NT2/D1 (cell line): Measurements from ENCODE around the gene SDF4.

Source experiments
- DNase-seq: peaks from one replicate; pipeline ENCODE4 v3.0.0-alpha.2; 2011; ENCODE audit warnings: low read depth, low spot score
- H3K27me3 ChIP-seq: 2 replicates; pipeline ENCODE4 v1.6.0; 2011; ENCODE audit warnings: mild to moderate bottlenecking; ENCODE audit not compliant: insufficient read length, insufficient read depth
- H3K36me3 ChIP-seq: 2 replicates; pipeline ENCODE4 v1.6.1; 2011; ENCODE audit warnings: mild to moderate bottlenecking, low read length, mixed read lengths; ENCODE audit not compliant: insufficient read depth, insufficient read length
- H3K4me1 ChIP-seq: 2 replicates; pipeline ENCODE4 v1.5.1; 2011; ENCODE audit not compliant: insufficient read depth, insufficient read length
- H3K4me3 ChIP-seq: 2 replicates; pipeline ENCODE4 v1.5.1; 2011; ENCODE audit warnings: low read depth; ENCODE audit not compliant: insufficient read length
- H3K9ac ChIP-seq: 2 replicates; pipeline ENCODE4 v1.6.0; 2011; ENCODE audit warnings: low read depth; ENCODE audit not compliant: insufficient read length
- H3K9me3 ChIP-seq: 2 replicates; pipeline ENCODE4 v1.5.1; 2011; ENCODE audit warnings: mild to moderate bottlenecking, low read length; ENCODE audit not compliant: insufficient read depth
- SUZ12 ChIP-seq: IDR thresholded peaks from 2 replicates; pipeline ENCODE4 v1.6.1; 2011; ENCODE audit not compliant: insufficient read length, insufficient read depth; ENCODE audit errors: extremely low read depth
- YY1 ChIP-seq: IDR thresholded peaks from 2 replicates; pipeline ENCODE4 v1.6.1; 2011; ENCODE audit not compliant: insufficient read length, insufficient read depth
- ZNF274 ChIP-seq: IDR thresholded peaks from 2 replicates; pipeline ENCODE4 v1.6.1; 2011; ENCODE audit warnings: mild to moderate bottlenecking, low read depth, low read length

The SDF4 gene

GRCh38 chr1:1228596-1229321 lies 3.0 kb downstream of the SDF4 start:
- no peaks in the 10 kb centered on the region for H3K27me3 ChIP-seq
- H3K4me1 ChIP-seq, result peaks cover 3% of the 10 kb centered on the region
- H3K9me3 ChIP-seq, result peaks cover 8% of the 10 kb centered on the region; the same call in 1 of the 2 replicates
- no peak overlapping the region for H3K4me3 ChIP-seq
- no peak for DNase-seq
- TF ChIP-seq ZNF274 (no peak), SUZ12 (no peak), YY1 (no peak)
- peaks cover 66% of the 10 kb centered on the region for H3K36me3 ChIP-seq
- H3K9ac ChIP-seq, result no peak overlapping the region

GRCh38 chr1:1228187-1228586 lies 3.6 kb downstream of the SDF4 start:
- no peak overlapping the region for H3K9ac ChIP-seq
- TF ChIP-seq YY1 (no peak), ZNF274 (no peak), SUZ12 (no peak)
- peaks cover 2% of the 10 kb centered on the region for H3K4me1 ChIP-seq
- no peak overlapping the region for H3K4me3 ChIP-seq
- H3K27me3 ChIP-seq, result no peaks in the 10 kb centered on the region
- peaks cover 8% of the 10 kb centered on the region; the same call in 1 of the 2 replicates for H3K9me3 ChIP-seq
- no peak for DNase-seq
- peaks cover 65% of the 10 kb centered on the region for H3K36me3 ChIP-seq

GRCh38 chr1:1227386-1227785 lies 4.4 kb downstream of the SDF4 start:
- no peak for TF ChIP-seq SUZ12
- TF ChIP-seq ZNF274, result no peak
- TF ChIP-seq YY1, result no peak
- H3K9me3 ChIP-seq, result no peaks in the 10 kb centered on the region
- no peaks in the 10 kb centered on the region for H3K4me1 ChIP-seq
- H3K27me3 ChIP-seq, result no peaks in the 10 kb centered on the region
- H3K9ac ChIP-seq, result no peak overlapping the region
- H3K4me3 ChIP-seq, result no peak overlapping the region
- no peak for DNase-seq
- peaks cover 68% of the 10 kb centered on the region for H3K36me3 ChIP-seq

GRCh38 chr1:1226566-1227362 lies 5.0 kb downstream of the SDF4 start:
- Histone ChIP-seq H3K9me3 (no peaks in the 10 kb centered on the region), H3K4me1 (no peaks in the 10 kb centered on the region), H3K4me3 (no peak overlapping the region), H3K27me3 (no peaks in the 10 kb centered on the region), H3K36me3 (peaks cover 73% of the 10 kb centered on the region), H3K9ac (no peak overlapping the region)
- TF ChIP-seq SUZ12 (no peak), YY1 (no peak), ZNF274 (no peak)
- no peak for DNase-seq

GRCh38 chr1:1225913-1226312 lies 5.9 kb downstream of the SDF4 start:
- TF ChIP-seq YY1, result no peak
- no peak for TF ChIP-seq SUZ12

GRCh38 chr1:1225238-1225845 lies 6.5 kb downstream of the SDF4 start:
- Histone ChIP-seq H3K4me3 (no peak overlapping the region), H3K9me3 (no peaks in the 10 kb centered on the region), H3K4me1 (no peaks in the 10 kb centered on the region), H3K36me3 (peaks cover 83% of the 10 kb centered on the region), H3K27me3 (no peaks in the 10 kb centered on the region), H3K9ac (no peak overlapping the region)
- no peak for DNase-seq
- TF ChIP-seq YY1 (no peak), SUZ12 (no peak), ZNF274 (no peak)

More at GRCh38 chr1:1225913-1226312, 5.9 kb downstream of the SDF4 start:
- no peaks in the 10 kb centered on the region for H3K9me3 ChIP-seq
- no peak overlapping the region for H3K4me3 ChIP-seq
- no peaks in the 10 kb centered on the region for H3K27me3 ChIP-seq
- no peak overlapping the region for H3K9ac ChIP-seq
- DNase-seq, result no peak
- no peaks in the 10 kb centered on the region for H3K4me1 ChIP-seq
- peaks cover 78% of the 10 kb centered on the region for H3K36me3 ChIP-seq

GRCh38 chr1:1223891-1224290 lies 7.9 kb downstream of the SDF4 start:
- H3K9ac ChIP-seq, result no peak overlapping the region
- H3K27me3 ChIP-seq, result no peaks in the 10 kb centered on the region
- H3K9me3 ChIP-seq, result no peaks in the 10 kb centered on the region
- no peak for DNase-seq
- no peak overlapping the region for H3K4me3 ChIP-seq
- no peak for TF ChIP-seq YY1
- TF ChIP-seq SUZ12, result no peak
- no peak for TF ChIP-seq ZNF274
- H3K36me3 ChIP-seq, result peaks cover 77% of the 10 kb centered on the region
- H3K4me1 ChIP-seq, result no peaks in the 10 kb centered on the region
